ENCODE data around the gene AMN1.

AMN1 gene

GRCh38 chr12:31631023-31631724 is 97.6 kb downstream of the AMN1 start:
- no peak for TF ChIP-seq CTCF (IDR thresholded peaks at IDR 0.05; ENCODE audit: insufficient read depth, low read depth, low read length, missing control alignments)
- DNase-seq (ENCODE audit: low read depth), result no peak

GRCh38 chr12:31629756-31630732 is 98.8 kb downstream of the AMN1 start:
- DNase-seq (ENCODE audit: low read depth), result no peak
- no peak for TF ChIP-seq CTCF (IDR thresholded peaks at IDR 0.05; ENCODE audit: insufficient read depth, low read depth, low read length, missing control alignments)
- no peak overlapping the region for H3K4me3 ChIP-seq (ENCODE audit: low read depth, low read length)

More at GRCh38 chr12:31631023-31631724, 97.6 kb downstream of the AMN1 start:
- no peak overlapping the region for H3K4me3 ChIP-seq (ENCODE audit: low read depth, low read length)

- no peak for TF ChIP-seq CTCF (IDR thresholded peaks at IDR 0.05; ENCODE audit: insufficient read depth, low read depth, low read length, missing control alignments)
- no peak overlapping the region for H3K4me3 ChIP-seq (ENCODE audit: low read depth, low read length)
- DNase-seq (ENCODE audit: low read depth), result no peak
These were observed 101.3 kb downstream of the AMN1 start for GRCh38 chr12:31627456-31628054.

- DNase-seq (ENCODE audit: low read depth), result peak; percentile 19
- no peak overlapping the region for H3K4me3 ChIP-seq (ENCODE audit: low read depth, low read length)
- no peak for TF ChIP-seq CTCF (IDR thresholded peaks at IDR 0.05; ENCODE audit: insufficient read depth, low read depth, low read length, missing control alignments)
These were observed 102.4 kb downstream of the AMN1 start for GRCh38 chr12:31626270-31626995.

- no peak for DNase-seq (ENCODE audit: low read depth)
- no peak overlapping the region for H3K4me3 ChIP-seq (ENCODE audit: low read depth, low read length)
- TF ChIP-seq CTCF (IDR thresholded peaks at IDR 0.05; ENCODE audit: insufficient read depth, low read depth, low read length, missing control alignments), result no peak
These were observed 106.8 kb downstream of the AMN1 start for GRCh38 chr12:31622038-31622437.
